WTC11 (cell line): ENCODE measurements around the gene CLTCL1. TPM values are rescaled to one million over a fixed set of nuclear protein-coding genes. Genes with fewer than 3 reads are reported as not detected.

ENCODE experiments used
- ATAC-seq: fragments of 200-7000 bp; cut with Tn5 transposase; 2 replicates; pipeline ENCODE4 v1.10.0; 2021; ENCODE audit warnings: mild to moderate bottlenecking, moderate library complexity
- CTCF ChIA-PET: fragments of 300-600 bp; sonication (Branson Sonifier 250); formaldehyde crosslinking; loops from one replicate; lab custom pipeline; 2021; ENCODE audit warnings: antibody characterized with exemption; lab: Charles Lee
- POLR2A ChIA-PET: fragments of 350-600 bp; sonication (Branson Sonifier 250); formaldehyde crosslinking; loops from one replicate; lab custom pipeline; 2021; ENCODE audit warnings: antibody characterized with exemption; lab: Charles Lee
- DNase-seq: peaks from one replicate; pipeline ENCODE4 v3.0.0; 2021; ENCODE audit warnings: low spot score
- H3K27ac Mint-ChIP-seq: 2 replicates; pipeline ENCODE4 v1.8.0; 2021; ENCODE audit warnings: mixed read lengths
- H3K27me3 Mint-ChIP-seq: 2 replicates; pipeline ENCODE4 v1.8.0; 2021; ENCODE audit warnings: low read depth, mild to moderate bottlenecking, moderate library complexity, mixed read lengths
- H3K36me3 Mint-ChIP-seq: 2 replicates; pipeline ENCODE4 v1.8.0; 2021; ENCODE audit warnings: mixed read lengths
- H3K4me1 Mint-ChIP-seq: 2 replicates; pipeline ENCODE4 v1.8.0; 2022; ENCODE audit warnings: mixed read lengths
- H3K4me3 Mint-ChIP-seq: 2 replicates; pipeline ENCODE4 v1.8.0; 2021; ENCODE audit warnings: mild to moderate bottlenecking, moderate library complexity, mixed read lengths
- H3K9me3 Mint-ChIP-seq: 2 replicates; pipeline ENCODE4 v1.8.0; 2021; ENCODE audit warnings: mixed read lengths
- ATF2 ChIP-seq: sonication (generic); formaldehyde crosslinking; IDR thresholded peaks from 2 replicates; pipeline ENCODE4 v1.8.1; 2022; ENCODE audit warnings: low read depth, missing genetic modification reagents, borderline replicate concordance
- CDX4 ChIP-seq: fragments of 250-450 bp; sonication (Bioruptor Pico); IDR thresholded peaks from 2 replicates; pipeline ENCODE4 v1.9.0; 2021; ENCODE audit warnings: moderate library complexity, mild to moderate bottlenecking, inconsistent platforms, borderline replicate concordance
- CREB1 ChIP-seq: sonication (generic); formaldehyde crosslinking; IDR thresholded peaks from 2 replicates; pipeline ENCODE4 v1.8.0; 2023; ENCODE audit warnings: mild to moderate bottlenecking, missing genetic modification reagents
- EMX1 ChIP-seq: fragments of 250-450 bp; sonication (Bioruptor Pico); IDR thresholded peaks from 2 replicates; pipeline ENCODE4 v1.8.0; 2021; ENCODE audit warnings: mild to moderate bottlenecking
- FOXJ3 ChIP-seq: sonication (generic); formaldehyde crosslinking; IDR thresholded peaks from 2 replicates; pipeline ENCODE4 v1.9.0; 2021; ENCODE audit warnings: missing genetic modification reagents, mild to moderate bottlenecking, borderline replicate concordance
- HMGXB4 ChIP-seq: sonication (generic); formaldehyde crosslinking; IDR thresholded peaks from 2 replicates; pipeline ENCODE4 v1.8.1; 2023; ENCODE audit warnings: mild to moderate bottlenecking, moderate library complexity, missing genetic modification reagents
- IRF2 ChIP-seq: sonication (generic); formaldehyde crosslinking; IDR thresholded peaks from 2 replicates; pipeline ENCODE4 v1.8.0; 2022; ENCODE audit warnings: low read depth, missing genetic modification reagents, borderline replicate concordance
- JAZF1 ChIP-seq: fragments of 250-450 bp; sonication (Bioruptor Pico); IDR thresholded peaks from 2 replicates; pipeline ENCODE4 v1.9.0; 2021; ENCODE audit warnings: moderate library complexity, mild to moderate bottlenecking, inconsistent platforms
- MXD4 ChIP-seq: fragments of 250-450 bp; sonication (Bioruptor Pico); IDR thresholded peaks from 2 replicates; pipeline ENCODE4 v1.8.0; 2021; ENCODE audit warnings: mild to moderate bottlenecking, moderate library complexity, borderline replicate concordance
- NR2C2 ChIP-seq: sonication (generic); formaldehyde crosslinking; IDR thresholded peaks from 2 replicates; pipeline ENCODE4 v1.8.0; 2022; ENCODE audit warnings: mild to moderate bottlenecking, missing genetic modification reagents
- PRRX2 ChIP-seq: fragments of 250-450 bp; sonication (Bioruptor Pico); IDR thresholded peaks from 2 replicates; pipeline ENCODE4 v1.8.0; 2021; ENCODE audit warnings: mild to moderate bottlenecking
- RELA ChIP-seq: sonication (generic); formaldehyde crosslinking; IDR thresholded peaks from 2 replicates; pipeline ENCODE4 v1.8.1; 2022; ENCODE audit warnings: missing genetic modification reagents, mild to moderate bottlenecking, borderline replicate concordance
- SMAD3 ChIP-seq: sonication (generic); formaldehyde crosslinking; IDR thresholded peaks from 2 replicates; pipeline ENCODE4 v1.8.0; 2022; ENCODE audit warnings: missing genetic modification reagents, mild to moderate bottlenecking, borderline replicate concordance
- USF1 ChIP-seq: sonication (generic); formaldehyde crosslinking; IDR thresholded peaks from 2 replicates; pipeline ENCODE4 v1.8.0; 2022; ENCODE audit warnings: mild to moderate bottlenecking, missing genetic modification reagents
- ZNF512 ChIP-seq: sonication (generic); formaldehyde crosslinking; IDR thresholded peaks from 2 replicates; pipeline ENCODE4 v1.8.1; 2022; ENCODE audit warnings: missing genetic modification reagents, borderline replicate concordance
- total RNA-seq: library from RNA; stranded (reverse); gene quantifications from 3 replicates; pipeline ENCODE4 v1.2.3, GENCODE V29; 2021

CLTCL1 gene
- total RNA-seq, 1 experiment from 2014 or later = 15.5 TPM

GRCh38 chr22:19183216-19183615 lies 108.3 kb downstream of the CLTCL1 start (continued):
- TF ChIP-seq ZNF512 (no peak), MXD4 (CRISPR knock-in tag) (no peak), FOXJ3 (no peak), JAZF1 (CRISPR knock-in tag) (no peak), ATF2 (CRISPR knock-in tag) (no peak)

- Mint-ChIP-seq H3K4me1 (peaks cover 3% of the 10 kb centered on the region; the same call in 1 of the 2 replicates), H3K27ac (no peak overlapping the region; the same call in 1 of the 2 replicates), H3K4me3 (no peak overlapping the region), H3K27me3 (no peaks in the 10 kb centered on the region), H3K9me3 (no peaks in the 10 kb centered on the region), H3K36me3 (no peaks in the 10 kb centered on the region)
- POLR2A ChIA-PET = no interaction called here
- no peak for DNase-seq
- CTCF ChIA-PET = interaction anchor here (1.1 to 1.7 kb wide), 2 partner anchors 38 to 103 kb away, joined by 4 to 5 read pairs; partner anchors contain the start of gene ESS2
- ATAC-seq = no peak
- no peak for TF ChIP-seq IRF2 (CRISPR knock-in tag)
Observed at GRCh38 chr22:19182472-19183157, 108.9 kb downstream of the CLTCL1 start.

GRCh38 chr22:19181786-19182471 lies 109.6 kb downstream of the CLTCL1 start:
- no peak for ATAC-seq
- no peak overlapping the region for H3K4me3 Mint-ChIP-seq

GRCh38 chr22:19180740-19181410 lies 110.6 kb downstream of the CLTCL1 start:
- ChIA-PET POLR2A (no interaction called here), CTCF (interaction anchor here (0.8 kb wide), 1 partner anchor 99 kb away, joined by 3 read pairs; no protein-coding TSS in a partner anchor)
- Mint-ChIP-seq H3K36me3 (no peaks in the 10 kb centered on the region; the same call in 1 of the 2 replicates), H3K27me3 (no peaks in the 10 kb centered on the region), H3K4me1 (peaks cover 14% of the 10 kb centered on the region), H3K4me3 (no peak overlapping the region), H3K9me3 (no peaks in the 10 kb centered on the region), H3K27ac (peak overlapping the region; percentile 24; the same call in 1 of the 2 replicates)
- DNase-seq (no peak), ATAC-seq (no peak)
- no peak for TF ChIP-seq SMAD3
- TF ChIP-seq PRRX2 (CRISPR knock-in tag) = no peak
- no peak for TF ChIP-seq RELA
- no peak for TF ChIP-seq MXD4 (CRISPR knock-in tag)
- TF ChIP-seq USF1 (CRISPR knock-in tag) = no peak
- no peak for TF ChIP-seq CREB1 (CRISPR knock-in tag)
- TF ChIP-seq HMGXB4 = no peak
- no peak for TF ChIP-seq EMX1 (CRISPR knock-in tag)
- no peak for TF ChIP-seq NR2C2 (CRISPR knock-in tag)
- no peak for TF ChIP-seq IRF2 (CRISPR knock-in tag)

More at GRCh38 chr22:19181786-19182471, 109.6 kb downstream of the CLTCL1 start:
- H3K27ac Mint-ChIP-seq = peak overlapping the region; percentile 49; the same call in 1 of the 2 replicates
- CTCF ChIA-PET = interaction anchor here (0.8 to 1.7 kb wide), 3 partner anchors 38 to 104 kb away, joined by 3 to 5 read pairs (median 4); partner anchors contain the start of gene ESS2
- no peak for DNase-seq
- H3K9me3 Mint-ChIP-seq = no peaks in the 10 kb centered on the region
- no peak for TF ChIP-seq CDX4 (CRISPR knock-in tag)
- TF ChIP-seq IRF2 (CRISPR knock-in tag) = no peak
- TF ChIP-seq, all 79 proteins: peak for 0
- no peaks in the 10 kb centered on the region for H3K36me3 Mint-ChIP-seq
- H3K27me3 Mint-ChIP-seq = no peaks in the 10 kb centered on the region
- peaks cover 5% of the 10 kb centered on the region for H3K4me1 Mint-ChIP-seq
- POLR2A ChIA-PET = no interaction called here
